H4 (cell line): ENCODE measurements around the gene ABCA6. TPM values are rescaled to one million over a fixed set of nuclear protein-coding genes. Genes with fewer than 3 reads are reported as not detected.

Experiments
- DNase-seq: peaks from one replicate; pipeline ENCODE4 v3.0.0-alpha.2; 2015; ENCODE audit warnings: low spot score
- total RNA-seq: library from RNA; depleted of rRNA; stranded (reverse); fragments of >200 nt; shearing (Covaris generic); gene quantifications from 2 replicates; pipeline ENCODE4 v1.2.3, GENCODE V29; 2014

Gene ABCA6
- total RNA-seq, 1 experiment from 2014 or later = not detected

DNA sequence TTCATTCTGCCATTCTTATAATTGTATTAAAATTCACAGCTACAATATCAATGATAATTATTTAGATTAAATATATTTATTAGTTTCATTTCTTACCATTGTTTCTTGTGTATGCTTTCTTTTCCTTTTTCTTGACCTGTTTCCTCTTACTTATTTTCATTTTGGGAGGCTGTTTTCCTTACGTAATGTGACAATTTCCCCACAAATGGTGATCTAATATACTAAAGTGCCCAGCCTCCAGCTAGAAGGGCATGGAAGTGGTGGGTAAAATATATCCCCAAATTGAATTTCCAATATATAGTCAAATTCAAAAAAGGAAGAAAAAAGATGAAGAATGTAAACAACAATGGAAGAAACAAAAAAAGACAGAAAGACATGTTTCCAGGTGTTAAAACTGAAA lies 1.5 kb upstream of the ABCA6 start:
- no peak for DNase-seq

- DNase-seq = no peak
Observed at GRCh38 chr17:69142175-69142802, 594 bp upstream of the ABCA6 start.

- no peak for DNase-seq
Observed at GRCh38 chr17:69134112-69134511, 7.6 kb downstream of the ABCA6 start.

- DNase-seq = no peak
Observed at GRCh38 chr17:69130627-69131296, 10.9 kb downstream of the ABCA6 start.

DNA sequence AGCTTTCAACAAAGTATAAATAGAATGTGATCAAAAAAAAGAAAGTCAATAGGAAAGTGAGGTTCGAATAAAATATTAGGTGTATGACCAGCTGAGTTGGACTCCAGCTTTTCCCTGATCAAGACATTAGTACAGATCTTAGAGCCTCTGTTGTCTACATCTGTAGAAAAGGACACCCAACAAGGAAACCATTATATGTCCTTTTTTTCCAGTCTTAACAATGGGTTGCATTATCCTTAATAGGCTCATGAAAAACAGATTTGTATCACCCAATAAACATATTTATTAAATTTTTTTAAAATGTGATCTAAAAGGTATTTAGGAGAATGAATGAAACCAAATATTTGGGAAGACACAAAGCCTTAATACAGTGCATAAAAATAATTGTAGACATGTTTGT lies 18.1 kb downstream of the ABCA6 start:
- DNase-seq = no peak

DNA sequence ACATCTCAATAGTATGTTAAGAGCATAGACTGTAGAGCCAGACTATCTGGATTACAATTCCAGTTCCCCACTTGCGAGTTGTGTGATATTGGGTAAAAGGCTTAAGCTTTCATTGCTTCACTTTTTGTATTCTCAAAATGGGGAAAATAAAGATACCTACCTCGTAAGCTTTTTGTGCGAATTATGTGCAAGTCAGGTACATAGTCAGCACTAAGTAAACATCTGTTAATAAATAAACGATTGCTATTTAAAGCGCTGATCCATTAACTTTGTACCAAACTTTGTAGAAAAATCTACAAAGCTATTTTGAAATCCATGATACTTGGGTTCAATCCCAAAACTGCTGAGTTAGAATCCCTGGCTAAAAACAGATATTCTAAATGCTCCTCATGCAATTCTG lies 19.6 kb downstream of the ABCA6 start:
- no peak for DNase-seq

- DNase-seq = no peak
Observed at GRCh38 chr17:69117855-69118784, 23.6 kb downstream of the ABCA6 start.

DNA sequence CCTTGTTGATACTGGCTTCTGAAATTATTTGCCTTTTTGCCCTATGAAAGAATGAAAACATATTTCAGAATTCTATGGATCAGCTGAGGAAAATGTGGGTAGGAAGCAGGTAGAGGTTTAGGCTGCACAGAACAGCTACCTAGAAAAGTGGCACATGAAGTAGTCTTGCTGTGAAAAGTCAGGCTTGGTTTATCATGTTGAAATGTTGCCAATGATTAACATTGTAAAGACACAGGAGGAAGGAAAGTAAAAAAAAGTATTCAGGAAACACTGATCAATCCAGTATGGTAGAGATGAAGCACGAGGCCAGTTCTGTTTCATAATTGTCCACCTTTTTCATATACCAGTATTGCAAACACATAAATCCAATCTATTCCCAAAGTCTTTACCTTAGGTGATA lies 29.9 kb downstream of the ABCA6 start:
- no peak for DNase-seq

DNA sequence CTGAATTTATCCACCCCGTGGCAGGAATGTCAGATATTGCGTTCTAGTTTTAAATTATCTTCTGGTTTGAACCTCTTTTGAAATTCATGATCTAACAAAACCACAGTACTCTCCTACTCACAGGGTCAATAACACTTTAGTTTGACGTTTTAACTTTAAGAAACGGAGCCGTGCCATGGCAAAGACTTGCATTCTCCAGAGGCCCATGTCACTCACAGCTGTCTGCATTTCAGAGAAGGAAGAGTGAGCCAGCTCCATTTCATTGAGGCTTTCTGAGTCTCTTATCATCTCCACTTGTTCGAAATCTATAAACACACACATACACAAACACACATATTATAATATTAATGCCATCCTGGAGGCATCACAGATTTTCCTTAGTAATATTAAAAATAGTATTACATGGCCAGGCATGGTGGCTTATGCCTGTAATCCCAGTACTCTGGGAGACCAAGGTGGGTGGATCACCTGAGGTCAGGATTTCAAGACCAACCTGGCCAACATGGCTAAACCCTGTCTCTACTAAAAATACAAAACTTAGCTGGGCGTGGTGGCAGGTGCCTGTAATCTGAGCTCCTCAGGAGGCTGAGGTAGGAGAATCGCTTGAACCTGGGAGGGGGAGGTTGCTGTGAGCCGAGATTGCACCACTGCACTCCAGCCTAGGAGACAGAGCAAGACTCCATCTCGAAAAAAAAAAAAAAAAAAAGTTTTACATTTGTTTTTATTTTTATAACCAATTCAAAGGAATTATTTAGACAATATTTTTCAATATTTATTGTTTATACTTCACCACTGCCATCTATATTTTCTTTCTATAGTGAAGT lies 35.6 kb downstream of the ABCA6 start:
- DNase-seq = no peak

DNA sequence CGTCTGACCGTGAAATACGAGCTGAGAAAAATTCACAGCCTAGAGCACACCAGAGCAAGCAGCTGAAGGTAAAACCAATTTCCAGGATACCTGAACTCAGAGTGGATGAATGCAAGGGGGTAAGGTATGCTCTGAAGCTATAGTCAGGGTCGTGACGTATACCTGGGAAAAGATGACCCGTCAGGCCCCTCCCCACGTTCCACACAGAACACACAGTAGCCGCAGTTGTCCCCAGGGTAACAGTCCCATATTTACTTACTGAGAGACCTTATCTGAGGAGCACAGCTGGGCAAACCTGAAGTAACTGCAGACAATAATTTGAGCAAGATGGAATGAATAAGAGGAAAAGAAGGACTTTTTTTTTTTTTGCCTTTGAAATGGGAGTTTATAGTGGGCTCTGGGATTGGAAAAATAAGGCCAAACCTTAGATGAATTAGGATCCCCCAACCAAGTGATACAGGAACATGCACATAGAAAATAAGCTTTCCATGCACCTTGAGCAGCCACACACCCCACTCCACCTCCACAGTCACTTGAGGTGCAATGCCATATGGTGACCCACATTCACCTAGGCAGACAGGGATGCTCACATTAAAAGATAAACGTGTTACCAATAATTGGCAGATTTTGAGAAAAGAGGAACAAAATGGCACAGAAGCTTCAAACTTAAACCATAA lies 38.0 kb downstream of the ABCA6 start:
- DNase-seq = no peak

DNA sequence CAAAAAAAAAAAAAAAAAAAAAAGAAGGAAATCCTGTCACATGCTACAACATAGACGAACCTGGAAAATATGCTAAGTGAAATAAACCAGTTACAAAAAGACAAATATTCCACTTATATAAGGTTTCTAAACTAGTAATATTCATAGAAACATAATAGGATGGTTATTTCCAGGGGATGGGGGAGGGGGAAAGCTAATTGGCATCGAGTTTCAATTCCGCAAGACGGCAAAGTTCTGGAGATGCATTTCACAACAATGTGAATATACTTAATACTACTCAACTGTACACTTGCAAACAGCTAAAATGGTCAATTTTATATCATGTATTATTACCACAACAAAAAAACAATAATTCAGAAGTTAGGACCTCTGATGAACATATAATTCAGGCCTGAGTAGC lies 43.1 kb downstream of the ABCA6 start:
- no peak for DNase-seq

DNA sequence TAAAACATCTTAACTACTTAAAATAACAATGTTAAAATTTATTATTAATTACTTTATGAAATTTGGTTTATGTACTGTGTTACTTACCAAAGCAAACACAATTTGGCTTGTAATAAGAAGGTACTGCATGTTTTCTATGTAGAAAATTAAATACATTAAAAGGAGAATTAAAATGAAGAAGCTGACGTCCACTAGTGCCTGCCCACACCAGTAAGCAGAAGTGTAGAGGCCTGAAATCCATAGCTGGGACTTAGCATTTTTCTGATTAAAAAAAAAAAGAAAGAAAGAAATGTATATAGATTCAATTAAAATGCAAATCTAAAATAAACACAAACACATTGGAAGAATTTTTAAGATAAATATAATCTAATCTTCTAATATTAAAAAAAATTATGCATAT lies 45.2 kb downstream of the ABCA6 start:
- no peak for DNase-seq

GRCh38 chr17:69093995-69094394 lies 47.7 kb downstream of the ABCA6 start:
- no peak for DNase-seq

DNA sequence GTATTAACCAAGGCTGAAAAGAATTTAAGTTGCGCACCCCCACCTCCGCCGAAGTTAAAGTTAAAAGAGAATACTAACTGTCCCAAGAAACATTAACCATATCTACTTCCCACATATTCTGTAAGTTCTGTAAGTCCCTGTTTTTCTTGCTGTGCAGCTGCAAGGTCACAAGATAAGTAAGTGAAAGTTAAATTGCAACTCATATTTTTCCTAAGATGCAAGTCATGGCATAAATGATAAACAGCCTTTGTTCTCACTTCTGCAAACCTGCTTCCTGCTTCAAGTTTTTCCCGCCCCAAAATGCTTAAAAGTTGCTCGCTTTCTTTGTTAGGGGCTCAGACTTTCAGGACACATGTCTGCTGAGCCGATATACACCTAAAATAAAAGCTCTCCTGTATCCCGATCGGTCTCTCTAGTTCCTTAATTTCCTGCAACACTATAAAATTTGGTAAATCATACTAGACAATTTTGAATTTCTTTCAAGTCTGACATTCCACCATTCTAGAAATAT lies 48.4 kb downstream of the ABCA6 start:
- DNase-seq = no peak

DNA sequence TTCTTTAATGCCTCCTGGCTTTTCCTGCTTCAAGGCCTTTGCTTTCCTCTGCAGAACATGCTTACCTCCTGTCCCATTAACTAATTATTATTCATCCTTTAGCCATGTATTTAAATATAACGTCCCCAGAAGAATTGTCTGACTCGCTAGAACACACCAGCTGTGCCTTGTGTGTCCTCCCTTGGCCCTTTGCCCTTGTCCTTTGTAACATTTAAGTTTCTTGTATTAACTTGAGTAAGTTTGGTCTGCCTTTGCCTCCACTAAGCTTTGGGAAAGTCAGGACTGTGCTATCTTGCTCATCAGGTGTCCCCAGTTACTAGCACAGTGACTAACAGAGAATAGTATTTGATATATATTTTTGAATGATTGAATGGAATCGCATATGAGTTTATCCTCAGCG lies 51.3 kb downstream of the ABCA6 start:
- DNase-seq = no peak

GRCh38 chr17:69088643-69089200 lies 53.0 kb downstream of the ABCA6 start:
- DNase-seq = no peak

DNA sequence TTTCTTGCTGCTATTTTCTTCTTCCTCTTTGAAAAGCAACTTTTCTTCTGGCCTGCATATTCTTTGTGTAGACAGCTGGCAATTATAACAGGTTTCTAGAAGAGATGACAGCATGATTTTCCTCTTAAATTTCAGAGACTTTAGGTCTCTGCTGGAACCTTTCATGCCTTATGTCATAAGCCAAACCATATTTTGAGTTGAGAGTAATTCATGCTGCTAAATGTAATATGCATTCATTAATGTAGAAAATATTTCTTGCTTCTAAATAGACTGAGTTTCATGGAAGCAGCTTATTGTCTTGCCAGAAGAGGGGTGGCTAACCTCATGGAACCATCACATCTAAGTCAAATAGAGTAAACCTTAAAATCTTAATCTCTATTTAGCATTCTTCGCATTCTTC lies 55.1 kb downstream of the ABCA6 start:
- DNase-seq = no peak

DNA sequence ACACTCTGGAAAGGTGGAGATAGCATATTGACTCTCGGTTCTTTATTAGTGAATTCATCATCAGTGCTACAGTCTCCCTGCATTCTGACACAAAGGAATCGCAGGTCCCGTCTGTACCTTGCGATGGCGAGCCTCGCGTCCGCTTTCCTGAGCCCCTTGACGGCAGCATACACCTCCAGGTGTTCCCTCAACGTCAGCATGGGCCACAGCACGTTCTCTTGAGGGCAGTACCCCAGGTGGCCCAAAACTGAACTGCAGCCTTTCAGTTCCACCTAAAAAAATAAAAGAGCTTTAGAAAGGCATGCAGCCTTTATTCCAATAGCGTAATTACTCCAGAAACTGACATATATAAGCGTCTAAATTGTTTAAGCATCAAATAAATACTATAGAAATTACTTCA lies 56.8 kb downstream of the ABCA6 start:
- no peak for DNase-seq

- DNase-seq = no peak
Observed at GRCh38 chr17:69082696-69083095, 59.0 kb downstream of the ABCA6 start.

DNA sequence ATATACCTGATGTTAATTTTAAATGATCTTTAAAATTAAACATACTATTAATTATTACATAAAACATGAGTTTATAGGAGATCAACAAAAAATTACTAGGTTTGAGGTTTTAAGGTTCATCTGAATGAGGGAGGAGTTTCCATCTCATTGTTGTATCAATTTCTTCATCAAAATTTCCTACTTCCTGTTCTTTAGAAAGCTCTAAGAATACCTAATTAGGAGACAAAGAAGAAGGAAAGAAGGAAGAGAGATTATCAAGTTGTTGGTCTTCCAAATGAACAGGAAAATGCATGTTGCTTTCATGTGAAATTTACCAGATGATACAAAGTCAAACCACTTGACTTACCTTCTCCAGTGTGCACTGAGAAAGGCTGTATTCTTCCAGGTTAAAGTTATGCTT lies 62.8 kb downstream of the ABCA6 start:
- no peak for DNase-seq

- no peak for DNase-seq
Observed at GRCh38 chr17:69075823-69076222, 65.9 kb downstream of the ABCA6 start.
